Osteocyte (in vitro differentiated cells): ENCODE measurements around the gene EPRS1. TPM values are rescaled to one million over a fixed set of nuclear protein-coding genes. Genes with fewer than 3 reads are reported as not detected.

Experiments
- DNase-seq: peaks from one replicate; pipeline ENCODE4 v3.0.0; 2021; ENCODE audit warnings: mixed read lengths; ENCODE audit not compliant: unreplicated experiment; ENCODE audit errors: extremely low spot score
- H3K27ac Mint-ChIP-seq: one replicate; pipeline ENCODE4 v1.8.0; 2021; ENCODE audit warnings: mild to moderate bottlenecking, mixed read lengths; ENCODE audit not compliant: unreplicated experiment
- H3K27me3 Mint-ChIP-seq: one replicate; pipeline ENCODE4 v1.8.0; 2021; ENCODE audit warnings: mixed read lengths; ENCODE audit not compliant: unreplicated experiment
- H3K36me3 Mint-ChIP-seq: one replicate; pipeline ENCODE4 v1.8.0; 2021; ENCODE audit warnings: mixed read lengths; ENCODE audit not compliant: unreplicated experiment
- H3K4me1 Mint-ChIP-seq: one replicate; pipeline ENCODE4 v1.8.0; 2021; ENCODE audit warnings: mixed read lengths; ENCODE audit not compliant: unreplicated experiment
- H3K4me3 Mint-ChIP-seq: one replicate; pipeline ENCODE4 v1.8.0; 2021; ENCODE audit warnings: mild to moderate bottlenecking, moderate library complexity, mixed read lengths; ENCODE audit not compliant: unreplicated experiment
- H3K9me3 Mint-ChIP-seq: one replicate; pipeline ENCODE4 v1.8.0; 2021; ENCODE audit warnings: mixed read lengths; ENCODE audit not compliant: unreplicated experiment
- long read RNA-seq: library from polyadenylated mRNA; unstranded; transcript quantifications from one replicate; pipeline ENCODE4 v2.0.0, GENCODE V29; 2021
- total RNA-seq: library from RNA; stranded (reverse); gene quantifications from 2 replicates; pipeline ENCODE4 v1.2.1, GENCODE V29; 2021
- TF ChIP-seq, protein P1 (sequence below): fragments of 200-600 bp; sonication (generic); IDR thresholded peaks from 2 replicates; pipeline ENCODE4 v1.5.0; 2021; ENCODE audit warnings: antibody characterized with exemption, mild to moderate bottlenecking, moderate library complexity

EPRS1 gene
- total RNA-seq: 158 and 165 TPM in 2 replicates
- long read RNA-seq, full-length matches to known transcripts: 8 of 1,707 reads
- long read RNA-seq, partial matches to known transcripts: 1,649 of 1,707 reads
- long read RNA-seq, other reads (novel, unspliced or antisense): 50 of 1,707 reads

DNA sequence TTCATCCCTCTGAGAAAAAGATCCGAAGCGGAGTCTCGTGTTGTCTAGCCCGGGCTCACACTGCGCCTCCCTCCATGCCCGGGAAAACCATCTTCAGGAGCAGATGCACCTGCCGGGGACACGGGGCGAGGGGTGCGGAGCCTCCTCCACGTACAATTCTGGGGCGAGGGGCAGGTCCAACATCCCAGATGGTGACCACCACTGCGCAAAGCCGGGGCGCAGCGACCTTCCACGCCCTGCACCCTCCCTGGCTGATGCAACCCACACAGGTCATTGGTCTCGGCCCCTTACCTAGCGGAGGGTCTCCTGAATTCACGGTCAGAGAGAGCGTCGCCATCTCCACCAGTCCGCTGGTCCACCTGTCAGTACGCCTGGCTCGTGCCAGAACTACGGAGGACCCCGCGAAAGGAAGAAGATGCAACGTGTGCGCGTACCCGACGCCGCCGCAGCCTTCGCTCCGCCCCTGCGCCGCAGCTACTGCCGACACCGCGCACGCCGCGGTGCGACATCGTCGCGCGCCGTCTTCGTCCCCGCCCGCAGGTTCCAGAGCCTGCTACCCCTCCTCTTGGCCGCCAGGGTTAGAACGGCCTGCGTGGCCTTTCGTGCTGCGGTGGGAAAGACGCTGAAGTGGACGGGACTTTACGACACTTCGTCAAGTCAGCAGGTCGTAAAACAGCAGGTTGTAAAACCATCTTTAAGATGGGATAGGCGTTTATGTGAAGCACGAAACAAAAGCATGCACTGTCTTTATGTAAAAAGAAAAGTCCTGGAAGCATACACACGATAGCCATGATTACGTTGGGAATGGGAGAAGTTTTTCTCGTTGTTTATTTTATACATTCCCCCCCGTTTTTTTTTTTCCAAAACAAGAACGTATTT is at the start of gene EPRS1:
TSS of gene EPRS1 (minus strand) at position 454 of the 879 bp plus-strand sequence. CDS start at position 337, 117 bp downstream.
- Mint-ChIP-seq H3K27ac (peak within 1 kb of the TSS; percentile 93), H3K4me3 (peak within 1 kb of the TSS; percentile 88), H3K4me1 (peaks cover 24% of the 10 kb centered on the region), H3K36me3 (peaks cover 7% of the 10 kb centered on the region), H3K9me3 (no peaks in the 10 kb centered on the region), H3K27me3 (no peaks in the 10 kb centered on the region)
- peak; percentile 98 for DNase-seq
- TF ChIP-seq, protein P1, sequence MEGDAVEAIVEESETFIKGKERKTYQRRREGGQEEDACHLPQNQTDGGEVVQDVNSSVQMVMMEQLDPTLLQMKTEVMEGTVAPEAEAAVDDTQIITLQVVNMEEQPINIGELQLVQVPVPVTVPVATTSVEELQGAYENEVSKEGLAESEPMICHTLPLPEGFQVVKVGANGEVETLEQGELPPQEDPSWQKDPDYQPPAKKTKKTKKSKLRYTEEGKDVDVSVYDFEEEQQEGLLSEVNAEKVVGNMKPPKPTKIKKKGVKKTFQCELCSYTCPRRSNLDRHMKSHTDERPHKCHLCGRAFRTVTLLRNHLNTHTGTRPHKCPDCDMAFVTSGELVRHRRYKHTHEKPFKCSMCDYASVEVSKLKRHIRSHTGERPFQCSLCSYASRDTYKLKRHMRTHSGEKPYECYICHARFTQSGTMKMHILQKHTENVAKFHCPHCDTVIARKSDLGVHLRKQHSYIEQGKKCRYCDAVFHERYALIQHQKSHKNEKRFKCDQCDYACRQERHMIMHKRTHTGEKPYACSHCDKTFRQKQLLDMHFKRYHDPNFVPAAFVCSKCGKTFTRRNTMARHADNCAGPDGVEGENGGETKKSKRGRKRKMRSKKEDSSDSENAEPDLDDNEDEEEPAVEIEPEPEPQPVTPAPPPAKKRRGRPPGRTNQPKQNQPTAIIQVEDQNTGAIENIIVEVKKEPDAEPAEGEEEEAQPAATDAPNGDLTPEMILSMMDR: peak; percentile 77

DNA sequence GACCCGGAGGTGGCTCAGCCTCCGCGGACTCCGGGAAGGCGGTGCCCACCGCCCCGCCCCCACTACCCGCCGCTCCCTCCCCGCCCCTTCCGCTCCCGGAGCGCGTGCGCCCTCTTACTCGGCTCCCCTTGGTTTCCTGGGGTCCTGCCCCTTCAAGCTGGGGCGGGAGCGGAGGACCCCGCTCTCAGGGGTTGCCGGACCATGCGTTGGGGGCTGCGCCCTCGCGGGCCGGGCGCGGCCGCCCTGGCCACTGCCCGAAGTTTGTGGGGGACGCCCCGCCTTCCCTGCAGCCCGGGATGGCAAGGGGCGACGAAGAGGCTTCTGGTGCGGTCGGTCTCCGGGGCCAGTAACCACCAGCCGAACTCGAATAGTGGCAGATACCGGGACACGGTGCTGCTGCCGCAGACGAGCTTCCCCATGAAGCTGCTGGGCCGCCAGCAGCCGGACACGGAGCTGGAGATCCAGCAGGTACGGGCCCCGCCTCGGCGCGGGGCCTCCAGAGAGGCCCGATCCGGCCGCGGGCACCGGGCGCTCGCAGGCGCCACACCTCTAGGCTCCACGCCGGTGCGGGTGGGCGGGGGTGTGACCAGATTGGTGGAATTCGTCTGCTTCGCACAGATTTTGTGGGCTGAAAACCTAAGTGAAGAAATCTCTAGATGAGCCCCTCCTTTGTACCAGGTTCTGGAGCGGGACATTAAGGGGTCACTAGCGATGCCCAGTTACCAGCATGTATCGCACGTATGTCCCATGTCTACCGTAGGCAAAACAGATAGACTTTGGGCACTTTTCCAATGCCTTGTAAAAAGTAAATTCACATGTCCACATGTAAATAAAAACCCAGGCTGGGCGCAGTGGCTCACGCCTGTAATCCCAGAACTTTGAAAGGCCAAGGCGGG is 48.0 kb upstream of the EPRS1 start, which contains the start of gene IARS2:
TSS of gene IARS2 (plus strand) at position 117 of the 896 bp plus-strand sequence. CDS start at position 202, 85 bp downstream.
- TF ChIP-seq, protein P1: no peak
- Mint-ChIP-seq H3K27me3 (no peaks in the 10 kb centered on the region), H3K36me3 (peaks cover 14% of the 10 kb centered on the region), H3K9me3 (no peaks in the 10 kb centered on the region), H3K4me1 (peaks cover 18% of the 10 kb centered on the region), H3K27ac (peak within 1 kb of the TSS; percentile 68), H3K4me3 (peak within 1 kb of the TSS; percentile 77)
- DNase-seq: peak; percentile 95

DNA sequence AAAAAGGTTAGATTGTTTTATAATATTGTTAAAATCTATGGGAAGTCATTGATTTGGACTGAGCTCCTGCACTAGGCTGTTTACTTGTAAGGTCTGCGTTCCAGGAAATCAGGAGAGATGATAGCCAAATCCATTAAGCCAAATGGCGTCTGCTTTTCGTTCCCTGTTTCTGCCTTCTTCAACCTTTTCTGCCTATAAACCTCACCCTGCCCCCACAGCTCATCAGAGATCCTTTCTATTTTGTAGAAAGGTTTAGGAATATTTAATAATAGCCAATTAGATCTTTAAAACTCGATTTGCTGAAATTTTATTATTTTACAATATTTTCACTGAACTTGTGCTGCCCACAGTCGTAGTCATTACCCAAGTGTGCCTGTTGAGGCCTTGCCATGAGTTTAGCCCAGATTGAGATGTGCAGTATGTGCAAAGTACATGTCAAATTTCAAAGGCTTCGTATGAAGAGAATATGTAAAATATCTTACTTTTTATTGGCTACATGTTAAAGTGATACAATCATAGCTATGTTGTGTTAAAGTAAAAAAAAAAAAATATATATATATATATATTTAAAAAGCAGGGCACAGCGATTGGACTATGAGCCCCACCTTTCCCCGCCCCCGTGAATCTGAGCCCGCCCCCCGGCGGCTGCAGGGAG is 47.2 kb upstream of the EPRS1 start:
- H3K4me3 Mint-ChIP-seq: no peak overlapping the region

DNA sequence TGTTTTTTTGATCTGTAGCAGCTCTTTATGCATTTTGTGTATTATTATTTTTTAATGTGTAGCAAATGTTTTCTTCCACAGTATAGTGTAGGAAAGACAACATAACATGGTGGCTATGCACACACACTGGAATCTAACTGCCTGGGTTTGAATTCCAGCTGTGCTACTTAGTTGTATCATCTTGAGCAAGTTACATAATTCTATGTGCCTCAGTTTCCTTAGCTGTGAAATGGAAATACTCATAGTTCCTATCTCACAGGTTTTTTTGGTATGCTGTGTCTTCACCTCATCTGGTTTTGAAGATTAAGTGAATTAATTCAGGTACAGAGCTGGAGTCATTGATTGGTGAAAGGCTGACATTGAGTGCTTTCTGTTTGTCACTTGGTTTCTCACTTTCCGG is 46.4 kb upstream of the EPRS1 start:
- no peaks in the 10 kb centered on the region for H3K27me3 Mint-ChIP-seq
- H3K36me3 Mint-ChIP-seq: peaks cover 10% of the 10 kb centered on the region
- H3K27ac Mint-ChIP-seq: no peak overlapping the region
- no peak for DNase-seq
- TF ChIP-seq, protein P1: no peak
- H3K4me1 Mint-ChIP-seq: peaks cover 20% of the 10 kb centered on the region
- H3K4me3 Mint-ChIP-seq: no peak overlapping the region
- no peaks in the 10 kb centered on the region for H3K9me3 Mint-ChIP-seq

More for the DNA sequence above, 47.2 kb upstream of the EPRS1 start:
- Mint-ChIP-seq H3K4me1 (peaks cover 22% of the 10 kb centered on the region), H3K27ac (no peak overlapping the region), H3K27me3 (no peaks in the 10 kb centered on the region), H3K36me3 (peaks cover 14% of the 10 kb centered on the region), H3K9me3 (no peaks in the 10 kb centered on the region)
- DNase-seq: no peak
- TF ChIP-seq, protein P1: no peak
